GDM1 (cell line): ENCODE measurements around the gene PROX1.

ENCODE experiments used
- DNase-seq: peaks from one replicate; lab custom pipeline; 2025; lab: John Stamatoyannopoulos, UW

The PROX1 gene

GRCh38 chr1:213997772-213998107 is 10.0 kb downstream of the PROX1 start:
- no peak for DNase-seq

DNA sequence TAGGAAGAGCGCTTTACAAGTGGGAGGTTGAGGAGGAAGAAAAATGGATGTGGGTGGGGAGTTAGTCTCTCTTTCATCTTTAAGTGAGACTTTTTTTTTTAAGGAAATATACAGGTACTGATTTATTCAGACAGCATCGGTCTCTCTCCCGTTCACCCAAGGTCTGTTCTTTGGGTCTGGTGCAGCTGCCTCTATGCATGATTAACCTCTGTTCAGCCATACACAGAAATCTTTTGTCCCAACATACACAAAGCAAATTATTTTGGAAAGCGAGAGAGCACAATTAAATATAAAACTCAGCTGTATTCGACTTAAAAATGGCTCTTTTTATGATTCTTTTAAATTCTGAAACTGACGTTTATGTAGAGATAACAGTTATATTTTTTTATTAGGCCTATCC is 11.0 kb downstream of the PROX1 start:
- no peak for DNase-seq

DNA sequence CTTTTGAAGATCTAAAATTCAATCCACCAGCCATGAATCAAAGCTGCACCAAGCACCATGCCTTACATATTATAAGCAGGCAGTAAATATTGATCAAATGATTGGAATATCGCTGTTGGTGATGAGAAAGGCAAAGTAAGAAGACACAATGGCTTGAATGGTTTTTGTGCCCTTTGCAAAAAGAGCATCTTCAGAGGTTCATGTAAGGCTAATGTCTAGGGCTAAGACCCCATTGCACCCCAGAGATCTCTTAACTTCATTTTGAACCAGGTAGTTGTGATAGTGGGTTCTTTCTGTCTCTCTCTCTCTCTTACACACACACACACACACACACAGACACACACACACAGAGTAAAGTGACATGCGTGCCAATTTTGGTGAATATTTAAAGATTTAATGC is 12.0 kb downstream of the PROX1 start:
- no peak for DNase-seq

DNA sequence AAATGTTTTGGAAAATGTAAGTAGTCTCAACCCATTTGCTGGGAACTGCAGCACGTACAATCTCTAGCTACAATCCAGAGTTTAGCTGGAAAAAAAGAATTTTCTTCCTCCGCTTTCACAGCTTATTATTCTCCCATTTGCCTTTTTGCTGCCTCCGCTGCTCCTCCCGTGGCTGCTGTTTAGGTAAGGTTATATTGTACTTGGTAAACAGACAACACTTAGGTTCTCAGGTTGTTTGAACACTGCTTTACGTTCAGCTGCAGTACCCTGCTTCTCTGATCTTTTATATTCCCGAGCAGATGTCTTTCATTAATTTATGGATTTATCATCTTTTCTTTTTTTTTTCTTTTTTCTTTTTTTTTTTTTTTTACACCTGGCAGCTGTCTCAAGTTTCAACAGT is 14.3 kb downstream of the PROX1 start:
- DNase-seq: no peak

DNA sequence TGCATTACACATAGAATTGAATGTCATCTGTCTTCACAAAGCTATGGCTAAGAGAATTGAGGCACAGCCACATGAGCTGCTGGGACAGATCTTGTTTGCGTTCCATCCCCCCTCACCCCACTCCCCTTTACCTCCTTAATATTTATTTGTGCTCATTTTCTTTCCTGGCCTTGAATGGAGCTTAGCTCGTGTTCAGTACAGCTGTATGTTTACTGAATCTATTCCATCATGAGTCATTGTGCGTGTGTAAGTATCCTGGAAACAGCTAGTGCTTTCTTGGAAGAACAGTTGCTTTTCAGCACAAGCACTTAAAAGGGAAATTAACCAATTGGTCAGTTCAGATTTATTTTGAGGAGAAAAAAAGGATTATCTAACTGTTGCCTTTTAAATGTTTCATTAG is 14.7 kb downstream of the PROX1 start:
- DNase-seq: no peak

- no peak for DNase-seq
These were observed 15.5 kb downstream of the PROX1 start for GRCh38 chr1:214003233-214003632.

- DNase-seq: no peak
These were observed 16.2 kb downstream of the PROX1 start for GRCh38 chr1:214004014-214004413.

- DNase-seq: no peak
These were observed 17.0 kb downstream of the PROX1 start for GRCh38 chr1:214004795-214005194.

- no peak for DNase-seq
These were observed 17.9 kb downstream of the PROX1 start for GRCh38 chr1:214005708-214006107.

- DNase-seq: no peak
These were observed 19.1 kb downstream of the PROX1 start for GRCh38 chr1:214006845-214007244.

DNA sequence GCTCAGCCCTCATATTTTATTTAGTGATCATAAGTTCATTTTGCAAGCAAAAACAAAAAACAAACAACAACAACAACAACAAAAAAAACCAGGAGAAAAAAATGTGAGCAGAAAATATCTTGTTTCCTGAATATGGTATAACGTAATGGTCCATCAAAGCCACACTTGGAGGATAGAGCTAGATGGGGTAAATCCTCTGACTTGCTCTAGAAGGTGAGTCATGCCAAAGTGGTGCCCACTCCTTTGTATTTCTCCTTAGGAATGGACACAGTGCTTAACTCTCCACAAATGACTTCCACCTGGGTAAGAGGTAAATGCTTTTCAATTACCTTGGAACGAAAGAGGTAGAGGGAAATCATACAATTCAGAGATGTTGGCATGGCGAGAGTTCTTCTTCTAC is 20.6 kb downstream of the PROX1 start:
- no peak for DNase-seq

DNA sequence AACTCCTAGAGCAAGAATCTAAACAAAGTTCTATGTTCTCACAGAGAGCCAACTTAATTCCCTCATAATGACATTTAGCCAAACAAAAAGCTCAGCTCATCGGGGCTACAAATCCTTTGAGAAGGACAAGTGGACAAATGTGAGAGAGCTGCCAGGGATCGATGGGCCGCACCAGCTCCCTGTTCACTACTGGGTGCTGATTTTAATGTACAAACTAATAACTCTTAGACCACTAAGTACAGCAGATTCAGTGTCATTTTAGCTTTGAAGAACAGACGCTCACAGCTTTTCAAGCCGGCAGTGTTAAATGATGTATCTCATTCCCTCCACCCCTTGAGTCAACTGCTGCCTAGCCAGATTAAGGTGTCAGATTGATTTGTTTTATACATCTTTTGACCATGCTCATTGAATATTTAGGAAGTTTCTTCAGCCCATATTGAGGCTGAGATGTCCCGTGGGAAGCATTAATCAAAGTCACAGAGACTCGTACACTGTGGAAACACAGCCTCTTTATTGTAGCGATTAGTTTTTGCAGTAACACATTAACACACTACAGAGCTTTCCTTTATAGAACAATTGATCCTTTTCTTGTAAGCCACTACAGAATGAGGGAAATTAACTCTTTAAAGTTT is 21.1 kb downstream of the PROX1 start:
- no peak for DNase-seq

GRCh38 chr1:214009423-214010196 is 21.8 kb downstream of the PROX1 start:
- no peak for DNase-seq

DNA sequence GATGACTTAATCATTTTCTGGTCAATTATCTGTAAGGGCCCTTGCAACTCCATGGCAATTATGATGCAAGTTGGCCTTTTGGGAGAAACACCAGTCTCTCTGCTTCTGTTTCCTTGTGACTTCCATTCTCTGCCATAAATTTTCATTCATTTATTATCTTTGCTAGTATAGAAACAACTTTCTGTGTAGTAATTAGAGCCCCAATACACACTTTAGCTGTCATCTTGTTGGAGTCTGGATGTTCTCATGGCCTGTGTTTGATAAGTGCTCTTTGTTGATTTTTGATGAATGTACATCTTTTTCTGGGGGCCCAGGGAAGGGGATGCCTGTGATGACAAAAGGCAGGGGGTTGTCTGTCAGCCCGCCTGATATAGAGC is 22.4 kb downstream of the PROX1 start:
- DNase-seq: no peak

DNA sequence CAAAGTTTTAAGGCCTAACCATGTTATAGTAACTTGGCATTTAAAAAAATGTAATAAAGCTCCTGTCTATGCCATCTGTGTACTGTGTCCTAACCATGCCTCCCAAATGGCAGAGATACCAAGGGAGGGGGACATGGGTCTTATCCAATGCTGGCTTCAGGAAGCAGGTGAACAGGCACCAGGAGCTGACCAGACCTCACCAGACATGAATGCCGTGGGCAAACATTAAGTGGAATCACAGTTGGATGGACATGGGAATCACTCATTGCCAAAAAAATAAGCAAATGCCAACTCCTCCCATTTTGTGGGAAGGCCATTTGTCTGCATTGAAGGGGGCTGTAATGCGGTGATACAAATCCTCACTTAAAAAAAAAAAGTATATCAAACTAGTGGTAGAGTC is 22.9 kb downstream of the PROX1 start:
- DNase-seq: no peak

DNA sequence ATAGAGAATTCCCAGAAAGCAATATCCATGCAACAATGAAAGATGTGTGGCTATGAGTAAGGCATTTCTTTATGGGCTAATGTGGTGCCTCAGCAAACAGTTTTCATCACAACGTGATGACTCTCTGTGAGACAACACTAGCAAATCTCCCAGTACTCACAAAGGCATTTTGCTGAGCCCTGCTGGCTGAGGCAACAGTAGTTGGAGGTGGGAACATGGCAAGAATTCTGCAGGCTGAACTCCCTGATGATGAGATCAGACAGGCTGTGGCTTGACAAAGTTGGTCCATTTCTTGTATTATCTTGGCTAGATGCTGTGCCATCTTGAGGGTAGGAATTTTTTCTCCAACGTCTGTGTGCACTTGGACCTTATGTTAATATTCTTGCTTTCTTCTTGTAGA is 24.6 kb downstream of the PROX1 start:
- DNase-seq: no peak

- no peak for DNase-seq
These were observed 26.0 kb downstream of the PROX1 start for GRCh38 chr1:214013614-214014377.

DNA sequence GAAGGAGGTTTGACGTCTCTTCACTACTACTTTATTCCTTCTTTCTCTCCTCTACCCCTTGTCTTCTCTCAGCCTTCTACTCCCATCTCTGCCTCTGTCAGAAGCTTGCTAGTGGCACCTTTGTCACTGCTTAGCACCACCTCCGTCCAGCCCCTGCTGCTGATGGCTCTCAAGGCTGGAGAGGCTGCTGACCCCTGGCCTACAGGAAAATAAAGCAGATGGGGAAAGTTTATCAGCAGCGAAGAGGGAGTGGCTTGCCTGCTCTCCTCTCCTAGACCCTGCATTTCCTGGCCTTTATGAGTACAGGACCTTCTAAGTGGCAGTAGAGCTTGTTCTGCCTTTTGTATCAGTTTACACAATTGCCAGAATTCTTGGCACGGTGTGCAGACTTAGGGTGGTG is 27.0 kb downstream of the PROX1 start:
- no peak for DNase-seq

DNA sequence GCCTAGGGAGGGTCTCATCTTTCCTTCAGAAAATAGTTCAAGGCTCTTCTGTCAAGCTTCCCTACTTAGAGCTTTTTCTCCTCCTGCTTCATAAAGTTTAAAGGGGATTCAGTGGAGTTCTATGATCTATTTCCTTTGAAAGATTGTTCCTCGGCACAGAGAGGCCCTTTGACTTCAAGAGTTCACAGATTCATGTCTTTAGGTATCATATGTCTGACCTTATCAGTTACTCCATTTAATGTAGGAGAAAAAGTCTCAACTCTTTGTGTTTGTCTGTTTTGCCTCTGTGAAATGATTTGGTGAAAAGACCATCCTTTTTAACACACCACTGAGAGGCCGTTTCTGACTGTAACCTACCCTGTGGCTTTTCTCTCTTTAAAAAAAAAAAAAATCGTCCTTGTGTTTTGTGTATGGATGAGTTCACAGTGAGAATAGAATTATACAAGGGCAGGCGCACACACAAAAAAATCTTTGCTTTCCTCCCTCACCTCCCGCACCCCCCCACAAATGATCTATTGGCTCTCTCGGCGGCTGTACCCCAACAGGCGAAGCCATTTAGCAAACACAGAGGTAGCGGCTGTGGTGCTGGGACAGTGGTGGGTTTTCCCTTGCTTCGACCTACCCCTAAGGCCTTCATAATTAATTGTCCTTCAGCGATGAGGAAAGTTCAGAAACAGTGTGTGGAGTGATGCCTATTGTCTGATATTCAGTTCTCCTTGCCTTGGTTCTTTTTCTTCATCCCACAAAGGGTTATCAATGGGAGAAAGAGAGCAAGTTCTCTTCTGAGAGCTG is 29.6 kb downstream of the PROX1 start:
- no peak for DNase-seq

DNA sequence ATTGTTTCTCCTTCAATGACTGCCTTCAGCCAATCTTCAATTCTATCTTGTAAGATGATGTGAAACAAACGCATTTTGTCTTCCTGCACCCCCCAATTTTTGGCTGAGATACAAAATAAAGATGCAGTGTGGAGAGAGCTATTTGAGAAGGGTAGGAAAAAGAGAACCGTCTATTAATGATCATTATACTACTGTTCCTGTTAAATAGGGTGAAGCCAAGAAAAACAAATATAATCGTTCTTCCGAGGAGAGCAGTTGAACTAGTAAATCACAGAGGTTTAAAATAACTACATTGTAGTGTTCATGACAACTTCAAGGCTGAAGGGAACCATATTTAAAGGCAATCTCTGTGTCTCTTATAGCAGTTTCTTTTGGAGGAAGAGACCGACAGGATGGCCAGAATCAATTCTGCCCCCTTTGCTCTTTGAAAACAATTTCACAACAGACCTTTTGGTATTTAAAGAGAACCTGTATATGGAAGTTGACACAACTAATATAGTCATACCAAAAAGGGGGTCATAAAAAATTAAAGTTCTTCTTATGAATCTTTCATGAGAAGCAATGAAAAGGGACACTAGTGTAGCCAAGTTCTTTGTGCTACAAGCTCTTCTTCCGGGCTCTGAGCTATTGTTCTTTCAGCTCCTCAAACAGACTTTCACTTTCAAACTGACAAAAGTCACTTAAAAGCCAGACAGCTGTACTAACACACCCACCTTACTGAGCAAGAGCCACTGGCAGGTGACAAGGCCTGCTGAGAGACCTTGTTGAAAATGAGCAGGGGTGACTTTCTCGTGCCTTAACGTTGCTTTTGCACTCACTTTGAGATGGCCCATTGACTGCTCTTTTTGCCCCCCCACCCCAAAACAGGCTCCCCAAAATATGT is 30.9 kb downstream of the PROX1 start:
- no peak for DNase-seq

DNA sequence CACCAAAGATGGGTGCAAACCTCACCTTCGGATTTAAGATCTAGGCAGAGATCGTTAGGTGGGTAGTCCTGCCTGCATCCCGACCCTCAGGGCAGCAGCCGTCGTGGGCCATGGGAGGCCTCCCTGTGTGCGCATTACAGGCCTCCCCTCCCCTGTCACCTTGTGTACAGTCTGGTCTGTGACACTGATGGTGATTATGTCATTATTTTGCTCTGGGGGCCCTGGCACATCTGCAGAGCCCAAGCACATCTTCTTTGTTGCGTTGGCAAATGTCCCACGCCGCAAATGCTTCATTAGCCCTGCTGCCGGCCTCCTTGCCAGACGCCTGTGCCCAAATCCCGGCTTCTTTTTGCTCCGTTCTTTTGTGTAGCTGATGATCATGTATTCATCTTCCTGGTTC is 31.7 kb downstream of the PROX1 start:
- DNase-seq: no peak

- no peak for DNase-seq
These were observed 33.5 kb downstream of the PROX1 start for GRCh38 chr1:214021321-214021720.
